ENCODE results near the gene ANKDD1A.

DNA sequence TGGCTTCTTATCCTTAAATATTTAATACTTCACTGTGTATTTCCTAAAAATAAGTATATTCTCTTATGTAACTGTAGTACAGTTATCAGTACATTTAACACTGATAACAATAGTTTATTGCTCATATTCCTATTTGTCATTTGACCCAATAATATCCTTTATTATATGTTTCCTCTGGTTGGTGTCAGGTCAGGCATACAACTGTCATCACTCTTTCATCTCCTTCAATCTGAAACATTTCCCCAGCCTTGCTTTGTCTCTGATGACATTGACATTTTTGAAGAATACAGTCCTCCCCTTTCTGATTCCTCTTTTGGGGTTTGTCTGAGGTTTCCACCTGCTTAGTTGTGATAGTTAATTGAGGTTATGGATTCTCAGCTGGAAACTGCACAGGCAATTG is 42.2 kb upstream of the ANKDD1A start:
- TF ChIP-seq, protein P1, sequence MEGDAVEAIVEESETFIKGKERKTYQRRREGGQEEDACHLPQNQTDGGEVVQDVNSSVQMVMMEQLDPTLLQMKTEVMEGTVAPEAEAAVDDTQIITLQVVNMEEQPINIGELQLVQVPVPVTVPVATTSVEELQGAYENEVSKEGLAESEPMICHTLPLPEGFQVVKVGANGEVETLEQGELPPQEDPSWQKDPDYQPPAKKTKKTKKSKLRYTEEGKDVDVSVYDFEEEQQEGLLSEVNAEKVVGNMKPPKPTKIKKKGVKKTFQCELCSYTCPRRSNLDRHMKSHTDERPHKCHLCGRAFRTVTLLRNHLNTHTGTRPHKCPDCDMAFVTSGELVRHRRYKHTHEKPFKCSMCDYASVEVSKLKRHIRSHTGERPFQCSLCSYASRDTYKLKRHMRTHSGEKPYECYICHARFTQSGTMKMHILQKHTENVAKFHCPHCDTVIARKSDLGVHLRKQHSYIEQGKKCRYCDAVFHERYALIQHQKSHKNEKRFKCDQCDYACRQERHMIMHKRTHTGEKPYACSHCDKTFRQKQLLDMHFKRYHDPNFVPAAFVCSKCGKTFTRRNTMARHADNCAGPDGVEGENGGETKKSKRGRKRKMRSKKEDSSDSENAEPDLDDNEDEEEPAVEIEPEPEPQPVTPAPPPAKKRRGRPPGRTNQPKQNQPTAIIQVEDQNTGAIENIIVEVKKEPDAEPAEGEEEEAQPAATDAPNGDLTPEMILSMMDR (conservative IDR thresholded peaks at IDR 0.05; ENCODE audit: low read depth, low read length): no peak
- no peak for TF ChIP-seq EZH2 (IDR thresholded peaks at IDR 0.05; ENCODE audit: borderline replicate concordance, low read depth, low read length, poor library complexity, severe bottlenecking)
